D341Med (cell line): ENCODE results near the gene SUCO.

Source experiments
- DNase-seq: peaks from one replicate; pipeline ENCODE4 v3.0.0; 2012; ENCODE audit warnings: low spot score

SUCO gene

GRCh38 chr1:172647987-172648386, 115.0 kb downstream of the SUCO start:
- DNase-seq, result no peak

GRCh38 chr1:172650474-172651193, 117.7 kb downstream of the SUCO start:
- no peak for DNase-seq

GRCh38 chr1:172653015-172653709, 120.2 kb downstream of the SUCO start:
- DNase-seq, result no peak

GRCh38 chr1:172654535-172654934, 121.6 kb downstream of the SUCO start:
- DNase-seq, result no peak

- no peak for DNase-seq
Measured at GRCh38 chr1:172656576-172656975, 123.6 kb downstream of the SUCO start.

GRCh38 chr1:172657586-172657985, 124.6 kb downstream of the SUCO start:
- no peak for DNase-seq

GRCh38 chr1:172658871-172659453, 126.0 kb downstream of the SUCO start, which contains the start of gene FASLG:
Gene FASLG, plus strand, starts transcription at chr1:172659103. Its CDS starts 99 bp downstream, at chr1:172659202.
- no peak for DNase-seq

GRCh38 chr1:172661107-172661506, 128.2 kb downstream of the SUCO start:
- no peak for DNase-seq
